Glomerular visceral epithelial cell (primary cell): ENCODE measurements around the gene NINJ2.

Experiments
- DNase-seq: peaks from one replicate; pipeline ENCODE4 v3.0.0-alpha.2; 2016; ENCODE audit errors: extremely low spot score

The NINJ2 gene

DNA sequence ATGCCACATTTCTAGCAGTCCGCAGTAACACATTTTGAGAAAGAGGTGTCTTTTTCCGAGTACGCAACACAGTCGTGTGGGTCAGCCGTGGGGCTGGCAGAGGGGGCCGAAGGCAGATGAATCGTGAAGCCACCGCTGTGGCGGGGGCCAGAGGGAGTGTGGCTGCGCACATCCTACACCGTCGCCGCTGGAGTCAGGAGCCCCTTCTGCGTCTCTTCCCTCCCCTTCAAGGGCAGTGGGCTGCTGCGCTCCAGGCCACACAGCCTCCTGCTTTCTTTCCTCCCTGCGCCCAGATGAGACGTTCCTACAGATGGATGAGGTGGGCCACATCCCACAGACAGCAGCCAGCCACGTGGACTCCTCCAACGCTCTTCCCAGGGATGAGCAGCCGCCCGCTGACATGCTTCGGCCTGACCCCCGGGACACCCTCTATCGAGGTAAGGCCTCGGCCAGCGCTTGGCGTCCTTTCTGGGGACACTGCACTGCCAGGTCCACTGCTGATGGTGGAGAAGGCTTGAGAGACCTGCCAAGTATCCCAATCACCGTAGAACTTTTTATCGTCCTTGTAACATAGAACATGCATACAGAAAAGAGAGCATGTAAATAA is 113.7 kb downstream of the NINJ2 start:
- DNase-seq: no peak

DNA sequence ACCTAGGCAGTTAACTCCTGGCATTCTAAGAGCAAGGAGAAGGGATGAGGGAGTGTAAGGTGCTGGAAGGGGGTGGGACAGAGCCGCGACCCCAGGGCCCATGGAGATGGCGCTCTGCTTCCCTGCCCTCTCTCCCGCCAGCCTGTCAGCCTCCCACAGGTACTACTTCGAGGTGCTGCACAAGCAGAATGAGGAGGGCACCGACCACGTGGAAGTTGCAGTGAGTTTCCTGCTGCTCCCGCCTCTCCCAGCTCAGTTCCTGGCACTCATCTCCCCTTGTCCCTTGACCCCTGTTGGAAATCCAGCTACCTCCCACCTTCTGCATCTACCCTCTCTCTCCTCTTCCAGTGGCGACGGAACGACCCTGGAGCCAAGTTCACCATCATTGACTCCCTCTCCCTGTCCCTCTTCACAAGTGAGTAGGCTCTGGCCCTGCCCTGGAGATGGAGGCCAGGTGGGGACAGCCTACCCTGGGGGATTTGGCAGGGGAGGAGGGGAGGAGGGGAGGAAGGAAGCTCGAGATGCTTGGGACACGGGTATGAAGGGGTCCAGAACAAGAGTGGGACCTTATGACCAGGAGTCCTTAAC is 115.3 kb downstream of the NINJ2 start:
- DNase-seq: no peak

DNA sequence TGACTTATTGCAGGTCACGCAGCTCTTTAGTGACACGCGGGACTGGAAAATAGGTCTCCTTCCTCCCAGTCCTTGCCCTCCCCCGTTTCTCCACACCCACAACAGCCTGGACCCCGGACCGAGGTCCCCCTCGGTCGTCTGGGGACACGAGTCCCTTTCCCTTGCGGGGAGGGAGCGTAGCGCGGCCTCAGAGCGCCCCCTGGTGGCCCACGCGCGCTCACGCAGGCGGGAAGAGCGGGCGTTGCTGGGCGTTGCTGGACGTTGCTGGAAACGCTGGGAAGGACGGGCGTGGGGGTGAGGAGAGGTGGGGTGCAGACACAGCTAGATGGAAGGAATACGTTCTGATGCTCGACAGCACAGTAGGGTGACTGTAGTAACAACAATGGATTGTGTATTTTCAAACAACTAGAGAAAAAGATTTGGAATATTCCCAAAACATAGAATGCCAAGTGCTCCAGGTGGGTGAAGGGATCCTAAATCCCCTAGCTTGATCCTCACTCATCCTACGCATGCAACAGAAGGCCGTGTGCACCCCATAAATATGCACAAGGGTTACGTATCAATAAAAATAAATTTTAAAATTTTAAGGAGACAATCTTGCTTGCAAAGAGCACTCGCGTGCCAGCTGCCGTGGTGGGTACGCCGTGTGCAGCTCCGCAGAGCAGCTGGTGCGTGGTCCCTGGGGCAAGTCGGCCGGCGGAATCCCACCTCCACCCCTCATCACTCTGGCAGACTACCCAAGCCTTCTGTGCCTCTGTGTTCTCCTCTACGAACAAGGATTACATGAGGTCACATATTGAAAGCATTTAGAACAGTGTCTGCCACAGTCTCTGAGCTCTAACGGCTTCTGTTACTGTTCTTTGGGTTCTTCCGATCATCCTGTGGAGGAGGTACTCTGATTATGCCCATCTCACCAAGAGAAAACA is 116.1 kb downstream of the NINJ2 start:
- DNase-seq: peak; percentile 63

DNA sequence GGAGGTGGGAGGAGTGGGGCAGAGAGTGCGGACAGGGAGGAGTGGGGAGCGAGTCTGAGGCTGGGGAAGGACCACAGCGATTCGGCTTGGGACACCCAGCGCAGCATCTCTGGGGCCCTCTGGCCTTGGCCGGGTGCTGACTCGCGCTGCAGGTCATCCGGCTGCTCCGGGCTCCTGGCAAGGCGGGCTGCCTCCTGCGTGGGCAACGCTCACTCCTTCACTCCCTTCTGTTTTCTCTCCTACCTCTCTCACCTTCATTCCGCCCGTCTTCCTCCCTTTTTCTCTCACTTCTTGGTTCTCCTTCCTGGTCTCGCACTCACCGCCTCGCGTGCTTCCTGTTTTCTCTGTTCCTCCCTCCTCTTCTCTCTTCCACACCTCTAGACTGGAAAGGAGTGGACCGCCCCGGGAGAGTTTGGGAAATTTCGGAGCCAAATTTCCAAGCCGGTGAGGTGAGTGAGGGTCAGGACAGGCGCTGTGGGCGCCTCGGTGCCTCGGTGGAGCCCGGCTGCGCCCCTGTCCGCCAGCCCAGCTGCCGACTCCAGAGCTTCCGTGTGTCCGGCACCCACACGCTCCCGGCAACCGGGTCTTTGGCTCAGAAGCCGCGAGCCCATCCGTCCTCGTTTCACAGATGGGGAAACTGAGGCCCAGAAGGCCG is 116.9 kb downstream of the NINJ2 start:
- DNase-seq: no peak

- DNase-seq: no peak
Observed at GRCh38 chr12:545835-546234, 117.4 kb downstream of the NINJ2 start.

DNA sequence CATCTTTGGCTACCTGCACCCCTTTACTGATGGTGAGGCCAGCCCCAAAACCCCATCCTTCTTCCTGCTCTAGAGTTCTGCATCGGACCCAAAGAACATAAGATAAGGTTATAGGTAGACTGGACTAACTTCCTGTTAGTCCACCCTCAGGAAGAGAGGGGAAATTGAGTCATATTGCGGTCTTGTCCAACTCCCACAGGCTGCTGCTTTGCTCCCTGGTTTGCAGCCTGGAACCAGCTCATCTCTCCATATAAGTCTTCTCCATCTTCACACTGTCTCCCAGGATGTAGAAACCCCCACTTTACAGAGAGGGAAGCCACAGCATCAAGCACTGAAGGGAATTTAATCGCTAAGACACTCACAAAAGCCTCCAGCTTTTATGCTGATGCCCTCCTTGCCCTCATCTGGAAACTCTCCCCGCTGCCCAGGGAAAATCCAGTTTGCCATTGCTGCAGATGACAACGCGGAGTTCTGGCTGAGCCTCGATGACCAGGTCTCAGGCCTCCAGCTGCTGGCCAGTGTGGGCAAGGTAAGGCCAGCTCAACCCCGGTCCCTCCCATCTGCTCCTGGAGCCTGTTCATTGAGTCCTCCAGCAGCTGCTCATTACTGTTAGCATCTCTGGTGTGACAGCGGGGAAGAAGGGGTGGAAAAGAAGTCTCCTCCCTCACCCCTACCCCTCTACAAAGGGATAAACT is 118.2 kb downstream of the NINJ2 start:
- no peak for DNase-seq

DNA sequence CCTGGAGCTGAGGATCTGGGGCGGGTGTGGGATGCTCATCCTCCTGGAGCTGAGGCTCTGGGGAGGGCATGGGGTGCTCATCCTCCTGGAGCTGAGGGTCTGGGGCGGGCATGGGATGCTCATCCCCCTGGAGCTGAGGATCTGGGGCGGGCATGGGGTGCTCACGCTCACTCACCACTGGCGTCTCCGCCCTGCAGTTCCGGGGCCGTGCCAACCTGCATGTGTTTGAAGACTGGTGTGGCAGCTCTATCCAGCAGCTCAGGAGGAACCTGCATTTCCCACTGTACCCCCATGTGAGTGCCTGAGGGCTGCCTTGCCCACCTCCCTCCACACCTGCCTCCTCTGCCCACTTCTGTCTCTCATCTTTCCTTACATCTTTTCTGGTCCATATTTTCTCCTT is 119.1 kb downstream of the NINJ2 start:
- no peak for DNase-seq

DNA sequence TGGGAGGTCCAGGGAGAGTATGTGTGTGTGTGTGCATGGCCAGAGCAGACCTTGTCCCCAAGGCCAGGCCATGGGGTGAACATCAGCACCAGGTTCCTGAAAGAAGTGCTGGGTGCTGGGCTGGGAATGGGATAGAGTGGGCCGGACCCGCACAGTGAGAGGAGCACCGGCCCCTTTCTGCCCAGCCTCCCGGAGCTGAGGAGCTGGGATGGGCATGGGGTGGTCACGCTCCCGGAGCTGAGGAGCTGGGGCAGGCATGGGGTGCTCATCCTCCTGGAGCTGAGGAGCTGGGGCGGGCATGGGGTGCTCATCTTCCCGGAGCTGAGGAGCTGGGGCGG is 120.2 kb downstream of the NINJ2 start:
- no peak for DNase-seq

DNA sequence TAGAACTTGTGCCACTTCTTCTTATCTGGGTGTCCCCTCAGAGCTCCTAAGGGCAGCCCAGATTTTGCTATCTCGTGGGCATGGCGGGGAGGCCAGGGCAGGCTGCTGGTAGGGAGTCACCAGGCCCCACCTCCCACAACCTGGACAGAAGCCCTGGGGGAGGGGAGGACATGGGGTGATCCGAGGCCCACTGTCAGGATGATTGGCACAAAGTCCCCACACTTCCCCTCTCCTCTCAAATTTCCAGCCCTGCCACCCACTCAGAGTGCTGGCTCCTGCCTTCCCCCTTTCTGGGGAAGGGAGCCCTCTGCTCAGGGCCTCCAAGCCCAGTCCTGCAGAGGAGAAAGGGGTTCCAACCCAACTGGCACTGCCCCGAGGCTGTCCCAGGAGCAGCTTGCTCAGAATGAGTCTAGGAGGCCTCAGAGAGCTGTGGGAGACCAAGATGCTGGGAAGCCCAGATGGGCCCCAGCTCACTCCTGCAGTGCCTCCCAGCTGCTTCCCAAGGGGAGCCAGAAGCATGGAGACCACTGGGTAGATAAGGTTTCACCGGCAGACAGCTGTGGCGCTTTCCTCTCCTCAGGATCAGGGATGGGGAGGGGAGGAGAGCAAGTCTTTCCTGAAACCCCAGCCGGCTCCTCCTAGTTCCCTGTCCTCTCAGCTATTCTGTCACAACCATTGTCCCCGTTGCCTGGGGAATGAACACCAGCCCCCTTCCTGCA is 120.7 kb downstream of the NINJ2 start:
- DNase-seq: no peak

DNA sequence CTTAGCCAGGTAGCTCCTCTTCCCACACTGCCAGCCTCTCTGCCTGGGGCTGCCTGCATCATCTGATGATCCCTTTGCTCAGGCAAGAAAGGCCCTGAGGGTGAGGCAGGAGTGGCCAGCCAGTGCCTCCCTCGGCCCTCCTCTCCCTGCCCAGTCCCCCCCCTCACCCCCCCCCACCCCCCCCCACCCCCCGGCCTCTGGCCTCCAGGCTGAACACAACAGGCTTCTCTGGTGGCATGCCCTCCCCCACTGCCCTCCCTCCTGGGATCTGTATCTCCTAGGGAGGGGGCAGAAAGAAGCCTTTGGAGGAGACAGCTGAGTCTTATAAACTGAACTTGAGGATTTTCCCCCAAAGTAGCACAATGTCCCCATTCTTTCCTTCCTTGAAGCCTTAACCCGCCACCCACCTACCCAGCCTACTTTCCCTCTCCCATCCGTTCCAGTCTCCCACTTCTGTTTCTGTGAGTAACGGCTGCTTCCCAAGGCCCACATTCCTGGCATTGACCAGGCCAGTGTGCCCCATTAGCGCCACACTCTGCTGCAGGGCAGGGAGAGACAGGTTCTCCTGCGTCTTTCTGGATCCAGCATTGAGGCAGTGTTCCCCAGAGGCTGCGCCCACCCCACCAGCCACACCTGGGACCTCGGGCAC is 121.4 kb downstream of the NINJ2 start:
- DNase-seq: no peak

DNA sequence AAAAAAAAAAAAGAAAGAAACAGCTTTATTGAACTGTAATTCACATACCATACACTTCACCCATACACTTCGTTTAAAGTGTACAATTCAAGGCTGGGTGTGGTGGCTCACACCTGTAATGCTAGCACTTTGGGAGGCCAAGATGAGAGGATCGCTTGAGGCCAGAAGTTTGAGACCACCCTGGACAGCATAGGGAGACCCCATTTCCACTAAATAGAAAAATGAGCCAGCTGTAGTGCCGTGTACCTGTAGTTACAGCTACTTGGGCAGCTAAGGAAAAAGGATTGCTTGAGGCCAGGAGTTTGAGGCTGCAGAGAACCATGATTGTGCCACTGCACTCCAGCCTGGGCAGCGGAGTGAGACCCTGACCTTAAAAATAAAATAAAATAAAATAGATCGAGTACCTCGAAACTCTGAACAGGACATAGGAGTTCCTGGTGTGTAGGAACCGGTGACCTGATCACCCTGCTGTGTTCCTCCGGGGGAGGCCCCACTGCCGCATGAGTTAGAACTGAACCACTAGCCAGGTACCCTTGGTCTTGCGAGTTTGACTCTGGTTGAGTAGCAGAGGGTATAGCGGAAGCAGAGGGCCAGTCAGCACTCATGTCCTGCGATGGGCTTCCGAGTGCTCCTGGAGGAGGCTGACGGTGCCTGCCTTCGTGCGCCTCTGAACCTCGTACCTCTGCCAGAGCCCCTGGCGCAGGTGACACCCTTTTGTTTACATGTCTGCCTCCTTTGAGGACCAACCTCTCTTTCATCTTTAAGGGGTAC is 123.5 kb downstream of the NINJ2 start:
- DNase-seq: no peak

DNA sequence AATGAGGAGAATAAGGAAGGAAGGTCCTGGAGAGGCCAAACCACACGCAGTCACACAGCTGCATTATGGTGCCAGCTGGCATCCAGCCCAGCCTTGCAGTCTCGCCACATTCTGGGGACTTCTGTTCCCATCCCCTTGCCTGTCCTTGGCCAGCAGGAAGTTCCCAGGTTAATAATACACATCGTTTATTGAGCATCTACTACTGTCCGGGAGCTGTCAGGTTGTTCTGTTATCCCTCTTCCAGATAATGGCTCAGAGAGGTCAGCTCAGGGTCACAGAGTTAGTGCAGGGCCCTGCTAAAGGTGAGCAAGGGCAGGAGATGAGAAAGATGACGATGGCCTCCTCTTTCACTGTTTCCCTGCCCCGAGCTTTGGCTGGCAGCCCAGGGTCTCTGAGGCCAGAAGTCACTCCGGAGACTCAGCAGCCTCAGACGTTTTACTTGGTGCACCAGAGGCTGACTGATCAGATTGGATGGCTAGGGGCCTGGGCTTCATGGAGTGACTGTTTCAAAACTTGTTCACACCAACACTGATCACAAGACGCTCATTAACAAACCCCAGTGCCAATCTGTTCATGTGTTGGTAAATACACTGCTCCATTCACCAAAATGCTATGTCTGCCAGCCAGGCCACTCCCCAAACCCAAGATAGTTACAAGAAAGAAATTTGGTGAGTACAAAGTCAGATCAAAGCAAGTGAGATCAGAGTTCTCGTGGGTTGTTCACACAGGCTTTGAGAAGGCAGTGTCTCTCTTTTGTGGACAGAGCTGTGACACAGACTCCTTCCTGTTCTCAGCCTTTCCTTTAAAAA is 124.3 kb downstream of the NINJ2 start:
- peak; percentile 73 for DNase-seq

GRCh38 chr12:537772-538171 is 125.5 kb downstream of the NINJ2 start:
- no peak for DNase-seq

DNA sequence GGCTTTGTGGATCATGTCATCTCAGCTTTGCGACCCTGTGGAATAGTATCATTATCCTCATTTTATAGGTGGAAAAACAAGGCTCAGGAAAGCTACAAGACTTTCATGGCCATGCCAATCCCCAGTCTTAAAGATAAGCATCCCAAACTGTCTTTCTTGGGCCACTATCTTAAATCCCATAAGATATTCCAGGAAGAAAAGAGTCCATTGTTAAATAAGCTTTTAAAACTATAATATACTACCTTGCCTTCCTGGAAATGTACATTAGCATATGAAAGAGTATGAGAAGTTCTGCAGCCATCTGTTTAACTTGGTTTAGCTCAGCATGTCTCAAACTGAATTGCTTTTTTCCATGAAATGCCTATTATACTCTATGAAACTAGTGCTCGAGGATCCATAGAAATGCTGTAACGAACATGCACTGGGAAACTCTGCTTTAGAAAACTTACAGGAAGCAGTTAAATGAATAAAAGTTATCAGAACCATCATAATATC is 126.4 kb downstream of the NINJ2 start:
- DNase-seq: no peak

DNA sequence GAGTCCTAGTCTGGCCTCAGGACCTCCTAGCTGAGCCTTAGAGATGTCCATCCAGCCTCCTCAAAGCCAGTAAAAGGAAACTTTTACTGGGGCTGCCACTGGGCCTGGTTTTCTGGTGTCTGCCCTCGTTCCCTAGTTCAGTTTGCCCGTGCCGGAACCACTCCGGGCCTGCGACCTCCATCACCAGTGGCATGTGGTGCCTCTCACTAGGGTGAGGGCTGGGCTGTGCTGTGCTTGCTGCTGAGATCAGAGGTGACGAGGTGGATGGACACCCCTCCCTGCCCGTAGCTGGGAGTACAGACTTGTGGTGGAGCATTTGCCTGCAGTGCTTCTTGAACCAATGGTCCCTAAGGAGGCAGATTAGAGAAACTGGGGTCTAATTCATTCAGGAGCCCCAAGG is 127.8 kb downstream of the NINJ2 start:
- DNase-seq: no peak

GRCh38 chr12:534216-534615 is 129.0 kb downstream of the NINJ2 start:
- DNase-seq: no peak

DNA sequence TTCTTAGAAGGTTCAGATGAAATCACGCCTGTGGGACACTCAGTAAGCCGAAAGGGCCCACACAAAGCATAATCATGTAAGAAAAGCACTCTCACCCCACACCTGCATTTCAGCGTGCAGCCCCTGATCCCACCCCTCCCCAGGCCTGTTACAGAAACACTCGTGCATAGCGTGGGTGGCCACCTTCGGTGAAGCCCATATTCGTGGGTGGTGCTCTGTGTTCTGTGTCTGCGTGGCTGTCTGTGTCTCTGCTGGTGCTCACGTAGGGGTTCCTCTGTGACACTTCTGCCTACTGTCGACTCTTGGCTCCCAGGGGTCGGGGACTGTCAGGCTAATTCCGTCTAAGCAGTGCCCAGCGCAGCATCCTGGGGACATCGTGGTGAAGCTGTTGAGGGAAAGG is 129.5 kb downstream of the NINJ2 start:
- DNase-seq: no peak

DNA sequence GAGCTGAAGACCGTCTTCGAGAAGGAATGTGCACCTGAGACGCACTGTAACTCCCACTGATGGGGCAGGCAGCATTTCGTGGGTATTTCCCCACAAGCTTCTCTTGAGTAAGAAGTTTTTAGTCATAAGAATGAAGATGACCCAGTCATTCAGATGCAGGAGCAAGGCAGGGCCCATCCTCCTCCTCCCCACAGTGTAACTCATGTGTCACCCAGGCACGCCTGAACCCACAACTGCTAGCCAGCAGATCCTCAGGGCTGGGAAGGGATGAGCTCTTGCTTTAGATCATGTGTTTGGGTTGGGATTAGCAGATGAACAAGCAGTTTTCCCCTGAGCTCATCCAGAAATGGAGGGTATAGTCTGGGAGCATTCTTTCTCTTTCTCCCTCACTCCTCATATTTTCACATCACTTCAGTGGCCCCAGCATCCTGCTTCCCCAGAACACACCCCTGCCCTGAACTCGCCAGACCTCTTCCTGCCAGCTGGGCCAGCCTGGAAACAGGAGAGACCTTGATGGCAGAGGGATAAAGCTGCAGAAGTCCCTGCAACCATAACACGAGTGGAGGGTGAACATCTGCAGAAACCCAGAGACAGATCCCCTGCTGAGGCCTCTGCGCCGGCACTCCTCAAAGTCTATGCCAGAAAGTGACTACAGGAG is 130.2 kb downstream of the NINJ2 start:
- DNase-seq: peak; percentile 46
